Mucosa of rectum (tissue), 2 donors: ENCODE measurements around the gene SNAPC1.

Source experiments
- H3K27ac ChIP-seq, 2 donors: one replicate each; pipeline ENCODE4 v1.7.0; 2013; ENCODE audit warnings: inconsistent platforms in 2 of 2, low read depth in 2 of 2, low read length in 2 of 2
- H3K27me3 ChIP-seq, 2 donors: one replicate each; pipeline ENCODE4 v1.7.0; 2013; ENCODE audit warnings: low read length in 2 of 2; ENCODE audit not compliant: control insufficient read depth in 2 of 2, insufficient read depth in 2 of 2
- H3K36me3 ChIP-seq, 2 donors: one replicate each; pipeline ENCODE4 v1.7.0; 2013; ENCODE audit warnings: low read length in 2 of 2; ENCODE audit not compliant: control insufficient read depth in 2 of 2, insufficient read depth in 2 of 2
- H3K4me1 ChIP-seq, 2 donors: one replicate each; pipeline ENCODE4 v1.7.0; 2013; ENCODE audit warnings: low read length in 2 of 2, mild to moderate bottlenecking in 1 of 2; ENCODE audit not compliant: control insufficient read depth in 2 of 2, insufficient read depth in 2 of 2
- H3K4me3 ChIP-seq, 2 donors: one replicate each; pipeline ENCODE4 v1.7.0; 2013; ENCODE audit warnings: low read length in 2 of 2
- H3K9ac ChIP-seq, 2 donors: one replicate each; pipeline ENCODE4 v1.7.0; 2013; ENCODE audit warnings: low read length in 2 of 2, low read depth in 1 of 2, mild to moderate bottlenecking in 1 of 2
- H3K9me3 ChIP-seq, 2 donors: one replicate each; pipeline ENCODE4 v1.7.0; 2013; ENCODE audit warnings: low read length in 2 of 2; ENCODE audit not compliant: control insufficient read depth in 2 of 2
- donor health status: healthy.
- donor health status: Normal muscosa, but diverticular disease.

Gene SNAPC1

GRCh38 chr14:61803755-61804154, 41.5 kb downstream of the SNAPC1 start:
- H3K27me3 ChIP-seq: no peaks in the 10 kb centered on the region
- no peak overlapping the region for H3K27ac ChIP-seq
- H3K4me1 ChIP-seq: no peaks in the 10 kb centered on the region
- no peaks in the 10 kb centered on the region for H3K9me3 ChIP-seq
- H3K9ac ChIP-seq: no peak overlapping the region
- no peaks in the 10 kb centered on the region for H3K36me3 ChIP-seq
- H3K4me3 ChIP-seq: no peak overlapping the region

DNA sequence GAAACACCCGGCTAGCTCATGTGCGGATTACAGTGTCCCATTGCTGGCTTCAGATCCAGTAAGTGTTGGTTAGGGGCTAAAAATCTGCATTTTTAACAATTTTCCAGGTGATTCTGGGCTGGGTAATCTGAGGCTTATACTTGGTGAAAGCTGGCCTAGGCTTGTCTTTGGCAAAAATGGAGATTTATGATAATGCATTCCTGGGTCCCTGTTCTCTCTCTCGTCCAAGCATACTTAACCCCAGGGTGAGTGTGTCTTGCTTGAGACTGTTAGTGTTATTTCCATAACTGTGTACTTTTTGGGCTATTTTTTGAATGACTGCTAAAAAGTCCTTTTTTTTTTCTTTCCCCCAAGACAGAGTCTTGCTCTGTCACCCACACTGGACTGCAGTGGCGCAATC, 43.2 kb downstream of the SNAPC1 start:
- no peak overlapping the region for H3K27ac ChIP-seq
- no peak overlapping the region for H3K4me3 ChIP-seq
- H3K4me1 ChIP-seq: no peaks in the 10 kb centered on the region
- H3K27me3 ChIP-seq: peaks cover 0 to 3% of the 10 kb centered on the region in 2 donors
- H3K9ac ChIP-seq: no peak overlapping the region
- H3K36me3 ChIP-seq: no peaks in the 10 kb centered on the region
- no peaks in the 10 kb centered on the region for H3K9me3 ChIP-seq

DNA sequence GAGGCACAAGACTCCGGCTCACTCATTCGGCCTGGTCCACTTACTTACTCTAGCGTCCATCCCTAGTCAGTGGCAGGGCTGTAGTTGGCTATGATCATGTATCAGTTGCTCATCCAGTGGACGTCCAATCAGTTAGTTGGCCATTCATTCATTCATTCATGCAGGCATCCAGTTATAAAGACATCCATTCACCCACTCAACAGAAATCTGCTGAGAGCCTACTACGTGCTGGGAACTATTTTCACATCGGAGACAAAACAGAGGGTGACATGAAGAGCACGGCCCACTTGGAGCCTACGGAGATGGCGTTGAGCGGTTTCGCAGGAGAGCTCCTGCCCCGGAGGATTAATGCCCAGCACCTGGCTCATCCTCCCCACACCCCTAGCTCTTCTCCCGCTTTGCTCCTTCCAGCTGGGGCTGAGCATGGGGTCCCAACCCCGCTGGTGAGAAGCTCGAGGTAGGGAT, 49.7 kb downstream of the SNAPC1 start:
- no peak overlapping the region for H3K9ac ChIP-seq
- H3K27me3 ChIP-seq: peaks cover 26 to 28% of the 10 kb centered on the region in 2 donors
- no peak overlapping the region for H3K4me3 ChIP-seq
- no peaks in the 10 kb centered on the region for H3K36me3 ChIP-seq
- H3K27ac ChIP-seq: no peak overlapping the region
- H3K9me3 ChIP-seq: no peaks in the 10 kb centered on the region
- no peaks in the 10 kb centered on the region for H3K4me1 ChIP-seq

- Histone ChIP-seq H3K27ac (no peak within 1 kb of the TSS), H3K27me3 (peaks cover 26 to 28% of the 10 kb centered on the region in 2 donors)
Observed at GRCh38 chr14:61812347-61813095, 50.3 kb downstream of the SNAPC1 start, which contains the start of gene SYT16. Gene SYT16 (plus strand): TSS chr14:61812703.

DNA sequence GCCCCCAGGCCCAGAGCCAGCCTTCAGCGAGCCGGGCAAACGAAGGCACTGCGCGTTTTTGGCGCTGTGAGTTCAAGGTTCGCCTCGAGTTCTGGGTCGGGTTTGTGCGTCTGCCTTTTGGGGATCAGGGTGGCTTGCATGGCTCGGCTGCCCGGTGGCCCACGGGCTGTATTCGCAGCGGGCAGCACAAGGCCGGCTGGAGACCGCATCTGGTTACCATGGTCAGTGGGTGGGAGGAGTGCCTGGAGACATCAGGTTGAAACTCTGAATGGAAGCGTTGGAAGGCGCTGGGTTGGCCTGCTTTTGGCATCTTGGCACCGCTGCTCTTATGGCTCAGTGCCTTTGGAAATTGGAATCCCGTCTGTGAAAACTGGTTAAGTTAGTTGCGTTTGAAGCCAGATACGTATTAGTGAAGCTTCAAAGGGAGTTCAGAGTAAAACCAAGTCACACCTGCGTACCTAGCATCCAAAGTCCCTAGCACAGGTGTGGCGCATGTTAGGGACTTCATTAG, 50.9 kb downstream of the SNAPC1 start:
- no peaks in the 10 kb centered on the region for H3K9me3 ChIP-seq

More at GRCh38 chr14:61812347-61813095, 50.3 kb downstream of the SNAPC1 start, which contains the start of gene SYT16:
- H3K4me3 ChIP-seq: no peak within 1 kb of the TSS
- no peak within 1 kb of the TSS for H3K9ac ChIP-seq
- H3K4me1 ChIP-seq: no peaks in the 10 kb centered on the region
- no peaks in the 10 kb centered on the region for H3K36me3 ChIP-seq
- H3K9me3 ChIP-seq: no peaks in the 10 kb centered on the region

GRCh38 chr14:61822458-61822857, 60.2 kb downstream of the SNAPC1 start:
- H3K9ac ChIP-seq: no peak overlapping the region
- H3K27ac ChIP-seq: no peak overlapping the region
- H3K4me1 ChIP-seq: no peaks in the 10 kb centered on the region
- H3K36me3 ChIP-seq: no peaks in the 10 kb centered on the region
- peaks cover 0 to 3% of the 10 kb centered on the region in 2 donors for H3K27me3 ChIP-seq
- no peaks in the 10 kb centered on the region for H3K9me3 ChIP-seq
- H3K4me3 ChIP-seq: no peak overlapping the region

More for the DNA sequence above, 50.9 kb downstream of the SNAPC1 start:
- no peaks in the 10 kb centered on the region for H3K36me3 ChIP-seq
- no peak overlapping the region for H3K27ac ChIP-seq
- H3K4me1 ChIP-seq: no peaks in the 10 kb centered on the region
- H3K27me3 ChIP-seq: peaks cover 26 to 28% of the 10 kb centered on the region in 2 donors
- no peak overlapping the region for H3K4me3 ChIP-seq
- H3K9ac ChIP-seq: no peak overlapping the region

- H3K4me1 ChIP-seq: no peaks in the 10 kb centered on the region
- H3K9ac ChIP-seq: no peak overlapping the region
- H3K4me3 ChIP-seq: no peak overlapping the region
- H3K27ac ChIP-seq: no peak overlapping the region
- H3K27me3 ChIP-seq: peaks cover 0 to 4% of the 10 kb centered on the region in 2 donors
- H3K36me3 ChIP-seq: no peaks in the 10 kb centered on the region
- no peaks in the 10 kb centered on the region for H3K9me3 ChIP-seq
Observed at GRCh38 chr14:61832783-61833182, 70.6 kb downstream of the SNAPC1 start.

- Histone ChIP-seq H3K4me3 (no peak overlapping the region), H3K9me3 (no peaks in the 10 kb centered on the region), H3K27ac (no peak overlapping the region), H3K36me3 (no peaks in the 10 kb centered on the region), H3K9ac (no peak overlapping the region), H3K27me3 (no peaks in the 10 kb centered on the region), H3K4me1 (no peaks in the 10 kb centered on the region)
Observed at GRCh38 chr14:61836184-61836583, 74.0 kb downstream of the SNAPC1 start.

DNA sequence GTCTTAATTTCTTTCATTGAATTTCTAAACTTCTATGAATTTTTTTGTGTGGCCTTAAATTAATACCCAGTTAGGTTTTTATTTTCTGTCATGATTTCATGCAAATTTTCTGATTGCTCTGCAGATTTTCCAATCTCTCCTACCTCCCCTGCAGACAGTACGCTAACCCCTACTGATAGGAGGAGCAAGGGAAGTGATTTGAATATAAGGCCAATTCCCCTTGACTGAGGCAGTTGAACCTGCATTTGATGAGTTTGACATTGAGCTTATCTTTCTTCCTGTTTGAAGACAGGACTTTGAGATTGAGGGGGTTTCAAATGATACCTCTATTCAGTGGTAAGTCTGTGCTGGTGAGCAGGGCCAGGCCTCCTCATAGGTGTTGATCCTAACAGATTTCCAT, 74.6 kb downstream of the SNAPC1 start:
- no peaks in the 10 kb centered on the region for H3K4me1 ChIP-seq
- H3K9me3 ChIP-seq: no peaks in the 10 kb centered on the region
- no peak overlapping the region for H3K4me3 ChIP-seq
- no peaks in the 10 kb centered on the region for H3K27me3 ChIP-seq
- H3K27ac ChIP-seq: no peak overlapping the region
- H3K9ac ChIP-seq: no peak overlapping the region
- H3K36me3 ChIP-seq: no peaks in the 10 kb centered on the region

GRCh38 chr14:61837336-61838229, 75.4 kb downstream of the SNAPC1 start:
- H3K4me3 ChIP-seq: no peak overlapping the region

More at GRCh38 chr14:61837336-61838229, 75.4 kb downstream of the SNAPC1 start:
- H3K4me1 ChIP-seq: no peaks in the 10 kb centered on the region
- H3K27me3 ChIP-seq: no peaks in the 10 kb centered on the region
- H3K9ac ChIP-seq: no peak overlapping the region
- H3K9me3 ChIP-seq: no peaks in the 10 kb centered on the region
- H3K36me3 ChIP-seq: no peaks in the 10 kb centered on the region
- H3K27ac ChIP-seq: no peak overlapping the region
